22Rv1 (cell line): ENCODE results near the gene EEIG1.

ENCODE experiments used
- CTCF ChIP-seq: fragments of 450-650 bp; IDR thresholded peaks from 2 replicates; pipeline ENCODE4 v1.5.1; 2017; ENCODE audit warnings: mild to moderate bottlenecking
- ZFX ChIP-seq: fragments of 450-650 bp; IDR thresholded peaks from 2 replicates; pipeline ENCODE4 v1.6.1; 2017; ENCODE audit warnings: antibody characterized with exemption, borderline replicate concordance

GRCh38 chr9:127943011-127943662, 37.7 kb downstream of the EEIG1 start:
- peak; percentile 44 for TF ChIP-seq CTCF
- no peak for TF ChIP-seq ZFX
